ENCODE data around the gene KRT15. TPM values are rescaled to one million over a fixed set of nuclear protein-coding genes. Genes with fewer than 3 reads are reported as not detected.

The KRT15 gene
- total RNA-seq, 2 experiments from 2014 or later: not detected

DNA sequence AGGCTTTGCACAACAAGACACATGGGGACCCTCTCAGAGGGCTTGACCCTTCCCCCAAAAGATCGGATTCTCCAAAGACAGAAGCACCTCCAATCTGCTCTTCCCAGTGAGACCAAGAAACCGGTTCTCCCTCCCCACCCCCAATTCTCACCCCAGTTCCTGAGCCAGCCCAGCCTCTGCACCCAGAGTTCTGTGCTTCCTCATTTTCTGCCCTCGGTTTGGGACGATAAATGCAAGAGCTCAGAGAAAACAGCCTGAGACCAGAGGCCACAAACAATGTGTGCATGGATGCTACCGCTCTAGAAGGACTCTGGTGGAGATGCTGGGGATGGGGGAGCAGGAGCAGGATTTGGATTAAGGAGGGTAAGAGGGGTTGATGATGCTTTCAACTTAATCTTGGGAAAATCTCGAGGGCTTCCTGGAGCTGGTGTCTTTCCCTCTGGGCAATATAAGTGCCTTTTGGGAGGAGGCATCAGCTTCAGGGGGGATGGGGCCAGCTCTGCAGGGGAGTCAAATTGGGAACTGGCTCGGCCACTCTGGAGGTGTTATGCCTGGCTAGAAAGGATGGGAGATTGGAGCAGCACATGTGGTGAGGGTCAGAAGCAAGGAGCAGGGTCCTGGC, 6.0 kb downstream of the KRT15 start:
- POLR2A ChIA-PET: no interaction called here
- CTCF ChIA-PET: no interaction called here

DNA sequence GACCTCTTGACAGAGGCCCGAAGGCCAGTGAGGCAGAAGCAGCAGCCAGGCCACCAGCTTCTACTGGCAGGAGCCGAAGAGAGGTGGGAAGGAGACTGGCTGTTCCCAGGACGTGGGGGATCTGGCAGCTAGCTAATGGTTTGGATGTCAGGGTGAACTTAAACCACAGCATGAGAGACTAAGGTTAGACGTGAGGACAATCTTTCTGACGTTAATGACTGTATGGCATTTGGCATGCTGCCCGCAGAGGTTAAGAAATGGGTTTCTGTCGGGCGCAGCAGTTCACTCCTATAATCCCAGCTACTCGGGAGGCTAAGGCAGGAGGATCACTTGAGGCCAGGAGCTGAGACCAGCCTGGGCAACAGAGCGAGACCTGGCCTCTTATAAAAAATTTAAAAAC, 7.0 kb downstream of the KRT15 start:
- CTCF ChIA-PET: no interaction called here

DNA sequence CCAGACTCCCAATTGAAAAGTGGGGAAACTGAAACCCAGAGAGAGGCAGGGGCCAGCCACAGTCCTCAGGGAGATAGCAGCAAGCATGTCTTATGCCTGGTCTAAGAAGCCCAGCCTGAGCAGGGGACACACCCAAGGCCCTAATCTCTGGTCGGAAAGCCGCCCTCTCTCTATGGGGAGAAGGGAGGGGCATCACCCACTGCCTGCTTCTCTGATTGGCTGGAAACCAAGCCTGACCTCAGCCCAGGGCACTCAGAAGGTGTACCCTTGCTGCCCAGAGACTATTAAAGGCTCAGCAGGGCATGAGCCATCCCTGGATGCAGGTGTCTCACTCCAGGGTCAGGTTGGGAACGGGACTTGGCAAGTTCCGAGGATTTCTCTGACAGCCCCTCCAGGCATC, 7.6 kb downstream of the KRT15 start:
- POLR2A ChIA-PET: no interaction called here

More for the DNA sequence above, 7.0 kb downstream of the KRT15 start:
- POLR2A ChIA-PET: no interaction called here

DNA sequence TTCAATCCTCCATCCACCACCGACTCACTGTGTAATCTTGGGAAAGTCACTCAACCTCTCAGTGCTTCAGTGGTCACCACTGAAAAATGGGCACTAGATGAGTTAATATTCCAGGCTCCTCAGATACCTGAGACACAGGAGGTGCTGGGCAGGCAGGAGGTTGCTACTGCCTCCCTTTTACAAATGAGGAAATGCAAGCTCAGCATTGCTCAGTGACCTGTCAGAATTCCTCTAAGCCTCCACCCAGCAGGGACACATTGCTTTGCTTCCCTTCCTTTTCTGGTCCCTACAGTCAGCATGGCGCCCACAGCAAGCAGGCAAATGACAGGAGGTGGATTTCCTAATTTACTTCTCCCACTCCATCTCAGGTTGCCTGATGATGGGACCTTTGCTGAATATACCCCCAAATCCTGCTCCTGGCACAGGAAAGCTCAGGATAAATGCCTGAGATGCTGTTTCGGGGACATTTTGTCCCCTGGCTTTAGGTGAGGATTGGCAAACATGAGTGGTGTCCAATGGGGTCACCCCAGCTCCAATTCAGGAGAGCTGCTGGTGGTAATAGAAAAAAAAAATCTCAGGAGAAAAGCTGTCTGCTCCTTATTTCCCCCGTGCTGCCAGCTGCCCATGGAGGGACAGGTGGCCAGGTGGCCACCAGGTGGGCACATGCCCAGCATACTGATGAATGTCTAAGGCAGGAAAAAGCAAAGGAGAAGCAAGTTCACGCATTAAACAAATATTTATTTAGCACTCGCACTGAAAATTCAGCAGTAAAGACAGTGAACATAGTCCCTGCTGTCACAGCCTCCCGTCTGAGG, 8.2 kb downstream of the KRT15 start:
- CTCF ChIA-PET: no interaction called here
- POLR2A ChIA-PET: no interaction called here

More for the DNA sequence above, 7.6 kb downstream of the KRT15 start:
- CTCF ChIA-PET: no interaction called here

DNA sequence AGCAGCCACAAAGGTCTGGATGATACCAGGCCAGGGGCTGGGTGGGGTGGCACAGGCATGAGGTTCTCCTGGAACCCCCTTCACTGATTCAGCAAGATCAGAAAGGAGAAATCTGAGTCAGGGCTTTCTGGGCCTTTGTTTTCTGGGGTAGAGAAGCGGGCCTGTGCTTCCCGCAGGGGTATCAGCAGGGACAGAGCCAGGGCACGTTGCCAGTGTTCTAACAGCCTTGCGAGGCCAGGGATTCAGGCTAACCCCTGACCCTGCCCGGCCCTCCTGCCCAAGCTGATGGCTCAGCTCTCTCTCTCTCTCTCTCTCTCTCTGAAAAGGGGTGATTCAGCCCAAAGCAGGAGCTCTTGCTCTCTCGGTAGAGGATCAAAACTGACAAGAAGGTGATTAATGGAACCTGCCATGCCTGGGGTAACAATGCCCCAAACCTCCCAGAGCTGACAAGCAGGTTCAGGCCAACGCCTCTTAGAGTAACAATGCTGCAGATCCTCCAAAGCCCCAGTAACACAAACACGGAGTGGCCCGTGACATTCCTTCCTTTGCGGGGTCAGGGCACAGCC, 11.3 kb downstream of the KRT15 start:
- ChIA-PET POLR2A (no interaction called here), CTCF (no interaction called here)

DNA sequence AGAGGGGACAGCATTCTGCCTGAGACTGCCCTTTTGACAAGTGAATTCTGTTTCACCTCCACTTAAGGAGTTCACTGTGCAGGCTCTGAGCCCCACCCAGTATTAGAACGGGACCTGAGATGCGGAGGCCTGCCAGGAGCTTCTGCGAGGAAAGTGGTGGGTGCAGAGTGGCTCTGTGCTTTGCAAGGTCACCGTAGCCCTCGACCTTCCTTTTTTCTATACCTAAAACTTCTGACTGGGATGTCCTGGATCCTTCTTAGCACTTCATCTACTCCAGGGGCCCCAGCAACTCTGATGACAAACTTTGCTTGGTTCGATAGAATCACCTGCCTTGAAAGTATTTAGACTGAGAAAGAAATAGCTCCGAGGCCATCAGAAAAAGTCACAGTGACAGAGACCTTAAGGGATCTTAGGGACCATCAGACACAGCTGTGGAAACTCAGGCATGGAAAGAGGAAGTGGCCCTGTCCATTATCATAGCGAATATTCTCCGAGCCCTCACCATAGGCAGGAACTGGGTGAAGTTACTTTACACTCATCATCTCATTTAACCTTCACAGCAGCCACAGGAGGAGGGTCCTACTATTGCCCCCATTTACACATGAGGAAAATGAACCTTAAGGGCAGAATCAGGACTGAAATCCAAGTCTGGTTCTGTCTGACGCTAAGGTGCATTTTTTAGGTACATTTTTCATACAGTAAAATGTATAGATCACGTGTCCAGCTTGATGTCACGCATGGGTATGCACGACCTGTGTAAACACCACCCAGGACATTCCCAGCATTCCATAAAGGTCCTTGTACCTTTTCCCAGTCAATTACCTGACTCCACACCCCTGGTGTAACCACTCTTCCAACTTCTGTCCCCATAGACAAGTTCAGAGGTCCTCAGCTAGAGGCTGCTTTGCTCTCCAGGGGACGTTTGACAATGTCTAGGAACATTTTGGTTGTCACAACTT, 12.6 kb downstream of the KRT15 start:
- ChIA-PET POLR2A (no interaction called here), CTCF (no interaction called here)

DNA sequence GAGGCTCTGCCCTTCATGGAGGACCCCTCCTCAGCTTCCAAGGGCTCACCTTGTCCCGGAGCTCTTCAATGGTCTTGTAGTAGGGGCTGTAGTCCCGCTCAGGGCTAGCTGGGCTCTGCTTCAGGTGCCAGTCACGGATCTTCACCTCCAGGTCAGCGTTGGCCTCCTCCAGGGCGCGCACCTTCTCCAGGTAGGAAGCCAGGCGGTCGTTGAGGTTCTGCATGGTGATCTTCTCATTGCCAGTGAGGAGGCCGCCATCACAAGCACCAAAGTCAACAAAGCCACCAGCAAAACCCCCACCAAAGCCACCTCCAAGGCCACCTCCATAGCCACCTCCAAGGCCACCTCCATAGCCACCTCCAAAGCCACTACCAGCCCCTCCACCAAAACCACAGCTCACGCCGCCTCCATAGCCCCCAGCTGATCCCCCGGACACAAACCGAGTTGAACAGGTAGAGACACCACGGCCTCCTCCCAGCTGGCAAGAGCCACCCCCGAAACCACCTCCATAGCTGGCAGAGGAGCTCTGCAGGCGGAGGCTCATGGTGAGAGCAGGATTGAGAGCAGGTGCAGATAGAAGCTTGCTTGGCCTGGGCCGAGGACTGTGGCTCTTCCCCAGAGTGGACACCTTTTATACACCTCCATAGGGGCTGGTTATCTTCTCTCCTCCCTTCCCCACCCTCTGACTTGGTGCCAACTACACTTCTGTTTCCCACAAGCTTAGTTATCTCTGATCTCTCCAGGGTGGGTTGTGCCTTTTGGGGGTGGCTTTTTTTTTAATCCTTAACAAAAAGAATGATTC, 13.5 kb downstream of the KRT15 start, which contains the start of gene KRT13:
Gene KRT13 (minus strand): TSS at position 606 of the 802 bp plus-strand sequence. CDS start 62 bp downstream, at position 544.
- CTCF ChIA-PET: no interaction called here
- POLR2A ChIA-PET: no interaction called here

DNA sequence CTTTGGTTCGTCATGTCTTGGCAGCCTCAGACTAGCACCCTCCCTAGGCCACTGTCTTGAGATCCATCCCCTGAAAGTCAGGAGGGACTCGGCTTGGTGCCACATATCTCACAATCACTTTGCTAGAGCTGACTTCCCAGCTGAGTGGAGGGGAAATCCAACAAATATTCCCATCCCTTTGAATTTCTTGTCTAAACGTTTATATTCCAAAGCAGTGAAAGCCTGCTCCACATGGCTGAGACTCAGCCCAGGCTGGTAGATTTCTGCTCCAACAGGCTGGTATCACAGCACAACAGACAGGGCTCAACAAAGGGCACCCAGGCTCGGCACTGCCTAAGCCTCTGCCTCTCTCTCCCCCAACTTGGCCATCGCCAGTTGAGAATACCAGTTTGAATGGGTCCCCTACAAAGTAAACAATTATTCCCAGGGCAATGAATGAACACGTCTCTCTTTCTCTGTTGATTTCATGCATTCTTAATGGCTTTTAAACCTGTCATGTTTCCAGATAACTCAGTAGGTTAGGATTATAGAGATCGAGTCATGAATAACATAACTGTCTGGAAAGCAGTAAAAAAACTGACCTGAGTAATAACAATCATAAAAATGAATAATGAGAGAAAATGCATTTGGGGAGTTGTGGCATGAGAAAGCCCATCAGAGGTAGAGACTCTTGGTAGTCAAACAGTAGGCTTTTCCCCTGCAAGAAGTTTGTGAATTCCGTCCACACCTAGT, 14.3 kb downstream of the KRT15 start:
- CTCF ChIA-PET: no interaction called here

DNA sequence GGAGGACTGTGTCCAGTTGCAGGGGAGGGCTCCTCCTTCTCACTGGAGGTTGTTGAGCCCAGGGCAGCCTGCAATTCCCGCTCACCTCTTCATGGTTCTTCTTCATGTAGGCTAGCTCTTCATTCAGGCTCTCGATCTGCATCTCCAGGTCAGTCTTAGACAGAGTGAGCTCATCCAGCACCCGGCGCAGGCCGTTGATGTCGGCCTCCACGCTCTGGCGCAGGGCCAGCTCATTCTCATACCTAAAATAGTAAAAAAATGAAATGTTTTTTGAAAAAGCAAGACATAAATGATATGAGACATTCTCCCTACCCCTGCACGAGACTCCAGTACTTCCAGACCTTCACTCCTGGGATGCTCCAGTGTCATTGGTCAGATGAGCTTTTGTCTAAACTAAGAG, 15.5 kb downstream of the KRT15 start:
- ChIA-PET POLR2A (no interaction called here), CTCF (no interaction called here)

More for the DNA sequence above, 14.3 kb downstream of the KRT15 start:
- POLR2A ChIA-PET: no interaction called here

DNA sequence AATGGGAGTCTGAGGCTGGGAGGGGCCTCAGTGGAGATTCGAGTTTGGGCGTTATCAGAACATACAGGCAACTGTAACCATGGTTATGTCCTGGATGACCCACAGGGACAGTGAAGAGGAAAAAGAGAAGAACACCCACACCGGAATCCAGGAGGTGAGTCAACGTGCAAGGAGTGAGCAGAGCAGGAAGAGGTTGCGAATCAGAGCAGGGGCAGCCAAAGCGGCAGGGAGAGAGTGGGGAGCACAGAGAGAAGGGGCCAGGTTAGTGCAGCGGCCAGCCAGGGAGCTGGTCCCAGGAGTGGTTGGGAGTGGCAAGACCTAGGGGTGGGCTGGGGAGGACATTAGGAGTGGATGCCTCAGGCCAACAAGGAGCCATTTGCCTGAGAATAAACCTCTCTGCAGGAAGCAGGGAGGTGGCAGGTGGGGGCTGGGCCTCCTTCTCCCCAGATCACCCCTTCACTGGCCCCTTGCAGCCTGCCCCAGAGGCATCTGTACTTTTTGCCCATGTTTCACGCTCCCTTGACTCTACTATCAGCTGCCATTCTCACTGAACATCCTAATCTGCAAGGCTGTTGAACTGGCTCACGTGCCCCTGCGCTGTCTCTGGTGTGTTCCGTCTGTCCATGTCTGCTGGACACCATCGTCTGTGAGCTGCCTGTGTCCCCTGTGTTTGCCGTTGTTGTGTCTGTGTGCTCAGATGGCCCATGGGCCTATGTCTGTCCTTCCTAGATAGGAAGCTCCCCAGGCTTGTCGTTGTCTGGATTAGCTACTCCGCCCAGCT, 18.4 kb downstream of the KRT15 start:
- ChIA-PET CTCF (interaction anchor here (0.6 kb wide), 1 partner anchor 1104 kb away, joined by 4 read pairs; no protein-coding TSS in a partner anchor), POLR2A (no interaction called here)

DNA sequence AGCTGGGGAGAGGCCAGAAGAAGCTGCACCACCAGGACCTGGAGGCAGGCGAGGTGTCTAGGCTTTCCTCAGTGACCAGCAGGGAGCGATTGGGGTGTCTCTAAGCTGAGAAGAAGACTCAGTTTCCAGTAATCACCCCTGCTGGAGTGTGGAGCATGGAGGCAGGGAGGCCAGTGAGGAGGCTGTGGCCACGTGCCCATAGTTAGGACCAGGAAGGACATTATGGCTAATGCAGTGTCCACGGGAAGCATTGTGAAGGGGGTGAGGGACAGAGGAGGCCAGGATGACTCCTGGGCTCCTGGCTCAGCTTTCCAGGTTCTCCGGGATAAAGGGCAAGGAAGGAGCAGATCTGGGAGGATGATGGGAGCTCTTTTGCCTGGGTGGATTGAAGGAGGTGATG, 19.0 kb downstream of the KRT15 start:
- ChIA-PET POLR2A (no interaction called here), CTCF (interaction anchor here (0.6 kb wide), 1 partner anchor 1105 kb away, joined by 4 read pairs; no protein-coding TSS in a partner anchor)

DNA sequence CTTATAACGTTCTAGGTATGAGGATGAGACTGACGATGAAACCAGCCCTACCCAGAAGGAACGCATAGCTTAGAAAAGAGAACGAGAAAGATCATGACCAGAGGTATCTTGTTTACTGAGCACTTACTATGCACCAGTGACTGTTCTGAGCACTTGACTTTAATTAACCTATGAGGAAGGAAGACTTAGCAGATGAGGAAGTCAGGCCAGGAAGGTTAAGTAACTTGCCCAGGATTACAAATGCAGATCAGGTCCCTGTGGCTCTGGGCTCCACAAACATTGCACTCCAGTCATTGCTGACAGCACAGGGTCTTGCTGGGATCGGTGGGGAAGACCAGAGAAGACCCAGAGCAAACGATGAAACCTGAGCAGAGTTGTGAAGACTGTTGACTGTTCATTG, 20.4 kb downstream of the KRT15 start:
- ChIA-PET CTCF (interaction anchor here (1.0 kb wide), 1 partner anchor 46 kb away, joined by 3 read pairs; no protein-coding TSS in a partner anchor), POLR2A (no interaction called here)

DNA sequence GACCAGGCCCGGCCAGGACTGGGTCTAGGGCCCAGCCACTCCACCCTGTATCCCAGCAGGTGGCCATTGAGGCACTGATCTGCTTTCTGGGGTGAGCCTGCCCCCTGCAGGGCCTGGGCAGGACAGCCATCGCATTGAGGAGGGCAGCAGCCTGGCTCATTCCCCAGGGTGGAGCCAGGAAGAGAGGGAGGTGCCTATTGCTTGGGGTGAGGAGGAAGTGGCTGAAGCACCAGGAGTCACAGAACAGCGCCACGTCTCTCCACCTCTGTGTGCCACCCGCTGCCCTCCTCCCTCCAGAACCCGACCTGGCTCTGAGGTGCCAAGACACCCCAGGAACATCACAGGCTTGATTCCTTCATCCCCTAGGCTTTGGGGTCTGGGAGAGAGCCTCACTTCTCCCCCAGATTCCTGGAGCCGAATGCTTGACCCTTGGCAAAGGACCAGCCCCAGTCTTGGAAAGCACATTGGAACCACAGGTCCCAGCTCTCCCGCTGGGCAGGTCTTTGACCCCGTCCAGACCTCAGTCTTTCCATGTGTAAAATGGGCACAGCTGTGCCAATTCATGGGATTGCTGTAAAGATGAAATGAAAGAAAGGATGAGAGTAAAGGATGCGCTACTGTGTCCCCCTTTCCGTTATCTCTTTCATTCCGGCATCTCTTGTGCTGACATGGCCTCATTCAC, 21.7 kb downstream of the KRT15 start:
- ChIA-PET POLR2A (no interaction called here), CTCF (interaction anchor here (0.7 to 2.0 kb wide), 4 partner anchors 10 to 460 kb away, joined by 3 to 6 read pairs (median 4); no protein-coding TSS in a partner anchor)

DNA sequence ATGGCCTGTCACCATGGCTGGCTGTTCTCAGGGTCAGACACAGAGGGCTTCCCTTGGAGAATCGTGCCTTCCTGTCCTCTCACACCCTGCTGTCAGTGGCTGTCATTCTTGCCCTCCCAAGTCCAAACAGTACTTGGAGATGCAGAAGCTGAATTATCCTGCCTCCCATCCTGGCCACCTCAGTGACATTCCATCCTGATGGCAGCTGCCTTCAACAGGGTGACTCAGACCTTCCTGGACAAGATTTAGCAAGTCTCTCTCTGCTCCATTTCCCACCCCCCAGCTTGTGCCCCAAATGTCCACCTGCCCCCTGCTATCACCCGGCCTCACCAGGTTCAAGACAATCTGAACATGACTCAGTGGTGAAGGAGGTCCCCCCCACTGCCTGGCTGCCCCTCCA, 24.2 kb downstream of the KRT15 start:
- CTCF ChIA-PET: interaction anchor here (1.8 kb wide), 1 partner anchor 60 kb away, joined by 4 read pairs; no protein-coding TSS in a partner anchor
- POLR2A ChIA-PET: no interaction called here

DNA sequence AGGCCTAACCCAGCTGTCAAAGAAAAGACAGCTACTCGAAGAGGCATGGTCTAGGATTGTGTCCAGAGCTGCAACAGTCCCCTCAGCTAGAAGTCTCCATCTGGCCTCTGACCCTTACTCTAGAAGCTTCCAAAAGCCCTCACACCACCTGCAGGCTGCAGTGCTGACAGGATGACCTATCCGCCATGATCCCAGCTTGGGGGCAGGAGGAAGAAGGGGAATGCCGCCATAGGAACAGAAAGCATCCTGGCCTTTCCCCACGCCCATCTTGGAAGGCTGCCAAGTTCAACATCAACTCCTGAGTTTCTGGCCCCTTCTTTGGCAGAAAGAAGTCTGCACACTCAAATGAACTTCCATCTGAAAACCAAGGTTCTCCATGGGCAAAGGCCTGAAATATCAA, 25.9 kb downstream of the KRT15 start:
- POLR2A ChIA-PET: no interaction called here
- CTCF ChIA-PET: interaction anchor here (0.7 kb wide), 1 partner anchor 170 kb away, joined by 3 read pairs; no protein-coding TSS in a partner anchor

DNA sequence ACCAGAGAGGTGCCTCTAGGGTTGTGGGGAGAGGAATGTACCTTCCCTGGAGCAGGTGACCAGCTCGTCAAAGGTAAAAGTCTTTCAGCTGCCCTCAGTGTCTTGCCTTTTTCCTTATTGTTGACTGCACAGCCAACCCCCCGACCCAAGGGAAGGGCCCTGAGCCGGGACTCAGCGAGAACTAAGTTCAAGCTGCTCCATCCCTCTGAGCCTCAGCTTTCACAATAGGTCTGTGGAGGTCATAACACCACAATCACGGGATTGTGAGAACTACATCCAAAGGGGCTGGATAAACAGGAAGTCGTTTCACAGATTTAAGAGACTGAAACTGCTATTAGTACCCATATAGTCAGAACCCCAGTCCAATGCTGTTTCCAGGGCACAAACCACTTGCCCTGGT, 26.3 kb downstream of the KRT15 start:
- ChIA-PET POLR2A (no interaction called here), CTCF (interaction anchor here (0.7 kb wide), 1 partner anchor 170 kb away, joined by 3 read pairs; no protein-coding TSS in a partner anchor)

DNA sequence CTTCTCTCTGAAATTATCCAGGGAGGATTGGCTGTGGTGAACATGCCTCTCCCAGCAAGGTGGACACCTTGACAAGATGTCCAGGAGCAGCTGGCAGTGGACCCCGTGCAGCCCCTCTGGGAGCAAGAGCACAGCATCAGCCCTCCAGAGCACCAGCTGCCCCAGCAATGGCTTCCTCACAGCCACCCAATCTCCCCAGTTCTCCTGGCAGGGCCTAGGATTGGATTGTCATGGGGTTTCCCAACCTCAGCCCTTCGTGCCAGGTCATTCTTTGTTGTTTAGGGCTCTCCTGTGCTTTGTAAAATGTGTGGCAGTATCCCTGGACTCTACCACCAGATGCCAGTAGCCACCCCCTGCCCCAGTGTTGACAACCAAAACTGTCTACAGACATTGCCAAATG, 27.2 kb downstream of the KRT15 start:
- ChIA-PET POLR2A (no interaction called here), CTCF (no interaction called here)

Data from activated CD8-positive, alpha-beta memory T cell treated with anti-CD3 and anti-CD28 coated beads for 36 hours (primary cell).